Hepatocyte (in vitro differentiated cells): ENCODE data around the gene GADD45GIP1. TPM values are rescaled to one million over a fixed set of nuclear protein-coding genes. Genes with fewer than 3 reads are reported as not detected.

Source experiments
- DNase-seq: peaks from one replicate; pipeline ENCODE4 v3.0.0-alpha.2; 2016; ENCODE audit warnings: low spot score
- H2AFZ ChIP-seq: fragments of 200-600 bp; sonication (generic); 2 replicates; pipeline ENCODE4 v1.6.0; 2016; ENCODE audit warnings: antibody characterized with exemption, mild to moderate bottlenecking
- H3K27ac ChIP-seq: fragments of 200-600 bp; sonication (generic); 2 replicates; pipeline ENCODE4 v1.5.1; 2016; ENCODE audit warnings: mild to moderate bottlenecking
- H3K27me3 ChIP-seq: fragments of 200-600 bp; sonication (generic); 2 replicates; pipeline ENCODE4 v1.6.1; 2016
- H3K36me3 ChIP-seq: fragments of 200-600 bp; sonication (generic); replicated peaks from 2 replicates; pipeline ENCODE4 v1.5.1; 2016; ENCODE audit warnings: low read depth; ENCODE audit not compliant: insufficient read depth
- H3K4me1 ChIP-seq: fragments of 200-600 bp; sonication (generic); 2 replicates; pipeline ENCODE4 v1.5.1; 2016; ENCODE audit warnings: mild to moderate bottlenecking, moderate library complexity; ENCODE audit not compliant: insufficient read depth
- H3K4me2 ChIP-seq: fragments of 200-600 bp; sonication (generic); 2 replicates; pipeline ENCODE4 v1.6.0; 2016
- H3K4me3 ChIP-seq: fragments of 200-600 bp; sonication (generic); 2 replicates; pipeline ENCODE4 v1.5.1; 2016; ENCODE audit warnings: mild to moderate bottlenecking
- H3K79me2 ChIP-seq: fragments of 200-600 bp; sonication (generic); 2 replicates; pipeline ENCODE4 v1.6.0; 2017; ENCODE audit warnings: mild to moderate bottlenecking
- H3K9me2 ChIP-seq: fragments of 200-600 bp; sonication (generic); replicated peaks from 2 replicates; pipeline ENCODE4 v1.6.0; 2017; ENCODE audit warnings: mild to moderate bottlenecking; ENCODE audit not compliant: insufficient read depth
- H3K9me3 ChIP-seq: fragments of 200-600 bp; sonication (generic); 2 replicates; pipeline ENCODE4 v1.5.1; 2016; ENCODE audit warnings: low read depth, mild to moderate bottlenecking
- H4K20me1 ChIP-seq: fragments of 200-600 bp; sonication (generic); 2 replicates; pipeline ENCODE4 v1.6.0; 2016; ENCODE audit warnings: mild to moderate bottlenecking; ENCODE audit not compliant: insufficient read depth, poor library complexity, severe bottlenecking
- CTCF ChIP-seq: fragments of 200-600 bp; sonication (generic); IDR thresholded peaks from 2 replicates; pipeline ENCODE4 v1.5.1; 2016; ENCODE audit warnings: antibody characterized with exemption, mild to moderate bottlenecking; ENCODE audit not compliant: poor library complexity
- EZH2 ChIP-seq: fragments of 200-600 bp; sonication (generic); IDR thresholded peaks from 2 replicates; pipeline ENCODE4 v1.6.1; 2016; ENCODE audit warnings: antibody characterized with exemption, mild to moderate bottlenecking, borderline replicate concordance
- EZH2phosphoT487 ChIP-seq: fragments of 200-600 bp; sonication (generic); IDR thresholded peaks from one replicate; pipeline ENCODE4 v1.6.1; 2018; ENCODE audit warnings: antibody characterized with exemption, mild to moderate bottlenecking, low read depth, moderate library complexity; ENCODE audit not compliant: unreplicated experiment, severe bottlenecking
- WGBS: methylation state at CpG from one replicate; pipeline ENCODE4 v1.1.6; 2016; ENCODE audit warnings: low lambda C conversion rate; ENCODE audit errors: missing lambda C conversion rate; 5-methylcytosine and 5-hydroxymethylcytosine counted together
- polyA plus RNA-seq: library from polyadenylated mRNA; unstranded; fragments of >200 nt; fragmentation: Nextera tagmentation; extraction: Ambion mirVana; gene quantifications from 2 replicates; pipeline ENCODE4 v1.2.1, GENCODE V29; 2016
- total RNA-seq: library from RNA; depleted of rRNA; stranded (reverse); fragments of >200 nt; gene quantifications from 2 replicates; pipeline ENCODE4 v1.2.3, GENCODE V29; 2014

GADD45GIP1 gene
- total and polyA plus RNA-seq, 2 experiments from 2014 or later = 21.0 to 109 TPM

GRCh38 chr19:12991296-12991695 is 34.3 kb upstream of the GADD45GIP1 start:
- DNase-seq = no peak
- Histone ChIP-seq H3K4me2 (no peak overlapping the region), H2AFZ (no peak overlapping the region), H4K20me1 (peaks cover 2% of the 10 kb centered on the region), H3K27ac (no peak overlapping the region), H3K36me3 (no peaks in the 10 kb centered on the region), H3K9me2 (no peaks in the 10 kb centered on the region), H3K79me2 (peaks cover 4% of the 10 kb centered on the region), H3K4me3 (no peak overlapping the region), H3K4me1 (peaks cover 5% of the 10 kb centered on the region), H3K9me3 (no peaks in the 10 kb centered on the region), H3K27me3 (peaks cover 31% of the 10 kb centered on the region)
- 94% methylated on average over 5 of the region's 5 CpGs for WGBS
- TF ChIP-seq EZH2phosphoT487 = no peak
- TF ChIP-seq CTCF = no peak
- TF ChIP-seq EZH2 = no peak

- 72% methylated on average over 3 of the region's 3 CpGs for WGBS
- Histone ChIP-seq H3K79me2 (no peaks in the 10 kb centered on the region), H3K9me3 (no peaks in the 10 kb centered on the region), H4K20me1 (no peaks in the 10 kb centered on the region), H3K36me3 (no peaks in the 10 kb centered on the region), H3K4me2 (peak overlapping the region; percentile 60), H3K4me1 (peaks cover 5% of the 10 kb centered on the region), H2AFZ (no peak overlapping the region), H3K9me2 (no peaks in the 10 kb centered on the region), H3K27me3 (peaks cover 27% of the 10 kb centered on the region), H3K27ac (no peak overlapping the region), H3K4me3 (no peak overlapping the region)
- no peak for DNase-seq
- TF ChIP-seq EZH2phosphoT487 (no peak), EZH2 (no peak), CTCF (no peak)
These were observed 33.8 kb upstream of the GADD45GIP1 start for GRCh38 chr19:12990853-12991252.

- Histone ChIP-seq H3K27me3 (peaks cover 27% of the 10 kb centered on the region), H3K4me3 (no peak overlapping the region), H3K4me2 (peak overlapping the region; percentile 60), H3K36me3 (no peaks in the 10 kb centered on the region), H3K9me2 (no peaks in the 10 kb centered on the region), H3K9me3 (no peaks in the 10 kb centered on the region), H3K79me2 (no peaks in the 10 kb centered on the region), H3K27ac (no peak overlapping the region), H3K4me1 (peaks cover 8% of the 10 kb centered on the region), H4K20me1 (no peaks in the 10 kb centered on the region), H2AFZ (no peak overlapping the region)
- no peak for DNase-seq
- 30% methylated on average over 16 of the region's 22 CpGs for WGBS
- no peak for TF ChIP-seq EZH2phosphoT487
- TF ChIP-seq EZH2 = no peak
- TF ChIP-seq CTCF = no peak
These were observed 33.4 kb upstream of the GADD45GIP1 start for GRCh38 chr19:12990431-12990830.

GRCh38 chr19:12987781-12988180 is 30.8 kb upstream of the GADD45GIP1 start:
- Histone ChIP-seq H3K4me2 (no peak overlapping the region), H3K9me2 (no peaks in the 10 kb centered on the region), H3K36me3 (no peaks in the 10 kb centered on the region), H3K27ac (no peak overlapping the region), H3K27me3 (peaks cover 14% of the 10 kb centered on the region), H3K9me3 (no peaks in the 10 kb centered on the region), H3K79me2 (no peaks in the 10 kb centered on the region), H3K4me1 (peaks cover 11% of the 10 kb centered on the region), H4K20me1 (no peaks in the 10 kb centered on the region), H3K4me3 (no peak overlapping the region), H2AFZ (no peak overlapping the region)
- 78% methylated on average over 9 of the region's 10 CpGs for WGBS
- TF ChIP-seq EZH2phosphoT487 (no peak), EZH2 (no peak), CTCF (no peak)
- DNase-seq = no peak
